HCT116 (cell line): ENCODE data around the gene CIAO2B. TPM values are rescaled to one million over a fixed set of nuclear protein-coding genes. Genes with fewer than 3 reads are reported as not detected.

ENCODE experiments used
- ATAC-seq: fragments of 200-7000 bp; cut with Tn5 transposase; 2 replicates; pipeline ENCODE4 v1.9.1; 2020; ENCODE audit warnings: mild to moderate bottlenecking, moderate library complexity
- BruUV-seq: library from RNA; stranded (reverse); fragments of 400-500 nt; replicated peaks from 2 replicates; lab custom pipeline; 2021; lab: Mats Ljungman, UMichigan
- CTCF ChIA-PET: fragments of 300-600 bp; sonication (Branson Sonifier 250); formaldehyde crosslinking; loops from one replicate; lab custom pipeline; 2021; ENCODE audit warnings: antibody characterized with exemption; lab: Charles Lee
- POLR2A ChIA-PET: fragments of 300-600, 350-600 bp; sonication (Branson Sonifier 250); formaldehyde crosslinking; loops from one replicate; lab custom pipeline; 2021; ENCODE audit warnings: antibody characterized with exemption; lab: Charles Lee
- RAD21 ChIA-PET, 2 experiments: fragments of 300-600 bp; sonication (Branson Sonifier 250); formaldehyde crosslinking; loops; one replicate each; lab custom pipeline; 2023; ENCODE audit warnings: low total read pairs in 2 of 2; ENCODE audit not compliant: uncharacterized antibody in 2 of 2, unreplicated experiment in 2 of 2, low non-redundant PET in 1 of 2; lab: Charles Lee
- DNase-seq: peaks from one replicate; pipeline ENCODE4 v3.0.0-alpha.2; 2010; ENCODE audit warnings: low read depth, low spot score
- H2AFZ ChIP-seq: fragments of 200-600 bp; shearing (Covaris generic), sonication (generic); 2 replicates; pipeline ENCODE4 v1.6.1; 2017; ENCODE audit warnings: low read depth, mixed run types, mixed read lengths, antibody characterized with exemption, low read length; ENCODE audit not compliant: poor library complexity, severe bottlenecking
- H3K27ac ChIP-seq: 2 replicates; pipeline ENCODE4 v1.5.1; 2012; ENCODE audit warnings: low read depth, low read length
- H3K27me3 ChIP-seq: fragments of 200-600 bp; sonication (generic); 2 replicates; pipeline ENCODE4 v1.6.1; 2016; ENCODE audit warnings: mixed run types, low read length, mixed read lengths; ENCODE audit not compliant: insufficient read depth
- H3K36me3 ChIP-seq, 2 experiments: fragments of 200-500 bp in 1 of 2; fragments of 200-600 bp in 1 of 2; sonication (Bioruptor generic) in 1 of 2; sonication (generic) in 1 of 2; 2 replicates each; pipeline versions ENCODE4 v1.5.1 to v1.6.1; 2014 to 2016; ENCODE audit warnings: low read length in 2 of 2, inconsistent platforms in 1 of 2, mixed read lengths in 1 of 2, mixed run types in 1 of 2; ENCODE audit not compliant: insufficient read depth in 2 of 2, control insufficient read depth in 1 of 2
- H3K4me1 ChIP-seq, 2 experiments: fragments of 200-600 bp in 1 of 2; sonication (generic) in 1 of 2; 2 replicates each; pipeline versions ENCODE4 v1.5.1 to v1.6.1; 2012 to 2017; ENCODE audit warnings: low read length in 2 of 2, inconsistent platforms in 1 of 2, mild to moderate bottlenecking in 1 of 2, mixed read lengths in 1 of 2, mixed run types in 1 of 2, moderate library complexity in 1 of 2; ENCODE audit not compliant: insufficient read depth in 2 of 2, control insufficient read depth in 1 of 2
- H3K4me2 ChIP-seq: fragments of 200-600 bp; sonication (generic); 2 replicates; pipeline ENCODE4 v1.6.1; 2017; ENCODE audit warnings: mixed run types, low read length, mixed read lengths
- H3K4me3 ChIP-seq, 2 experiments: fragments of 200-600 bp in 1 of 2; sonication (generic) in 1 of 2; replicated peaks in 1 of 2; 2 replicates each; pipeline ENCODE4 v1.5.1; 2011 to 2016; ENCODE audit warnings: low read length in 2 of 2, control low read depth in 1 of 2, low read depth in 1 of 2, mild to moderate bottlenecking in 1 of 2, mixed read lengths in 1 of 2, mixed run types in 1 of 2
- H3K79me2 ChIP-seq: fragments of 200-600 bp; sonication (generic); 2 replicates; pipeline ENCODE4 v1.6.1; 2017; ENCODE audit warnings: mild to moderate bottlenecking, mixed run types, low read length, moderate library complexity, mixed read lengths; ENCODE audit not compliant: insufficient read depth
- H3K9ac ChIP-seq: fragments of 200-600 bp; sonication (generic); 2 replicates; pipeline ENCODE4 v1.6.1; 2016; ENCODE audit warnings: low read length, mixed read lengths
- H3K9me2 ChIP-seq: fragments of 200-600 bp; sonication (generic), shearing (Covaris generic); 2 replicates; pipeline ENCODE4 v1.6.1; 2017; ENCODE audit warnings: mixed run types, mild to moderate bottlenecking, moderate library complexity; ENCODE audit not compliant: insufficient read depth
- H3K9me3 ChIP-seq, 2 experiments: fragments of 200-500 bp in 1 of 2; fragments of 200-600 bp in 1 of 2; sonication (Bioruptor generic) in 1 of 2; sonication (generic) in 1 of 2; 2 replicates each; pipeline ENCODE4 v1.6.1; 2014 to 2017; ENCODE audit warnings: low read length in 2 of 2, mixed read lengths in 2 of 2, inconsistent platforms in 1 of 2, low read depth in 1 of 2, mild to moderate bottlenecking in 1 of 2, mixed run types in 1 of 2, moderate library complexity in 1 of 2; ENCODE audit not compliant: control insufficient read depth in 1 of 2, insufficient read depth in 1 of 2
- H4K20me1 ChIP-seq: fragments of 200-600 bp; sonication (generic), shearing (Covaris generic); 2 replicates; pipeline ENCODE4 v1.6.1; 2017; ENCODE audit warnings: mixed run types, mild to moderate bottlenecking, moderate library complexity; ENCODE audit not compliant: insufficient read depth
- ATF3 ChIP-seq: IDR thresholded peaks from 2 replicates; pipeline ENCODE4 v1.6.1; 2012
- CEBPB ChIP-seq: IDR thresholded peaks from 2 replicates; pipeline ENCODE4 v1.6.1; 2012; ENCODE audit warnings: low read depth
- CTCF ChIP-seq, 3 experiments: fragments of 200-600 bp in 1 of 3; sonication (generic) in 1 of 3; IDR thresholded peaks in 2 of 3; conservative IDR thresholded peaks in 1 of 3; 2 replicates each; pipeline ENCODE4 v1.5.1; 2012 to 2017; ENCODE audit warnings: low read depth in 2 of 3, low read length in 2 of 3, antibody characterized with exemption in 1 of 3, borderline replicate concordance in 1 of 3, control low read depth in 1 of 3, mild to moderate bottlenecking in 1 of 3, mixed read lengths in 1 of 3, mixed run types in 1 of 3, moderate library complexity in 1 of 3; ENCODE audit not compliant: insufficient read depth in 1 of 3
- EGR1 ChIP-seq: IDR thresholded peaks from 2 replicates; pipeline ENCODE4 v1.6.1; 2012; ENCODE audit warnings: low read depth
- ELF1 ChIP-seq: IDR thresholded peaks from 2 replicates; pipeline ENCODE4 v1.6.1; 2012; ENCODE audit warnings: low read depth, borderline replicate concordance
- FOSL1 ChIP-seq: IDR thresholded peaks from 2 replicates; pipeline ENCODE4 v1.6.1; 2012; ENCODE audit warnings: low read depth
- JUND ChIP-seq: IDR thresholded peaks from 2 replicates; pipeline ENCODE4 v1.6.1; 2012
- POLR2A ChIP-seq: IDR thresholded peaks from 2 replicates; pipeline ENCODE4 v1.7.0; 2011; ENCODE audit warnings: borderline replicate concordance; ENCODE audit not compliant: insufficient read depth, insufficient read length; ENCODE audit errors: extremely low read depth
- RAD21 ChIP-seq: IDR thresholded peaks from 2 replicates; pipeline ENCODE4 v1.6.1; 2012; ENCODE audit warnings: low read depth, mild to moderate bottlenecking
- REST ChIP-seq: IDR thresholded peaks from 2 replicates; pipeline ENCODE4 v1.6.1; 2012; ENCODE audit warnings: low read depth
- SIN3A ChIP-seq: IDR thresholded peaks from 2 replicates; pipeline ENCODE4 v1.6.1; 2012; ENCODE audit warnings: low read depth
- SRF ChIP-seq: IDR thresholded peaks from 2 replicates; pipeline ENCODE4 v1.6.1; 2012; ENCODE audit warnings: low read depth
- TCF7L2 ChIP-seq: IDR thresholded peaks from 2 replicates; pipeline ENCODE4 v1.7.0; 2011; ENCODE audit warnings: borderline replicate concordance, inconsistent platforms; ENCODE audit not compliant: insufficient read depth, insufficient read length; ENCODE audit errors: extremely low read depth
- YY1 ChIP-seq: IDR thresholded peaks from 2 replicates; pipeline ENCODE4 v1.6.1; 2011; ENCODE audit warnings: low read length, low read depth, moderate library complexity, mild to moderate bottlenecking; ENCODE audit not compliant: insufficient replicate concordance; ENCODE audit errors: extremely low read depth
- ZBTB33 ChIP-seq: IDR thresholded peaks from 2 replicates; pipeline ENCODE4 v1.6.1; 2011; ENCODE audit warnings: mild to moderate bottlenecking, low read length, moderate library complexity; ENCODE audit not compliant: insufficient replicate concordance; ENCODE audit errors: extremely low read depth
- ZFX ChIP-seq: fragments of 450-650 bp; IDR thresholded peaks from 2 replicates; pipeline ENCODE4 v1.6.1; 2017
- ZNF274 ChIP-seq: fragments of 200-500 bp; sonication (Bioruptor generic); IDR thresholded peaks from 2 replicates; pipeline ENCODE4 v1.6.1; 2014; ENCODE audit warnings: mild to moderate bottlenecking, low read depth, low read length, inconsistent platforms
- intact Hi-C: fragments of 100-400 bp; cut with micrococcal nuclease; formaldehyde crosslinking; loops from 2 replicates; pipeline ENCODE4 v1.10.0; 2022
- total RNA-seq: library from RNA; stranded (reverse); gene quantifications from one replicate; pipeline ENCODE4 v1.2.1, GENCODE V29; 2021; ENCODE audit not compliant: unreplicated experiment

CIAO2B gene
- total RNA-seq, 1 experiment from 2014 or later, result 113 TPM

GRCh38 chr16:66882702-66883101 is 51.5 kb downstream of the CIAO2B start:
- Histone ChIP-seq H2AFZ (no peak overlapping the region), H3K4me2 (no peak overlapping the region), H3K9ac (no peak overlapping the region), H3K4me1 (peaks cover 10 to 15% of the 10 kb centered on the region in 2 experiments), H3K36me3 (peaks cover 12 to 24% of the 10 kb centered on the region in 2 experiments; a peak in 3 of 4 replicates), H3K79me2 (peaks cover 23% of the 10 kb centered on the region; the same call in 1 of the 2 replicates), H3K27me3 (no peaks in the 10 kb centered on the region), H3K27ac (no peak overlapping the region), H4K20me1 (no peaks in the 10 kb centered on the region), H3K9me3 (no peaks in the 10 kb centered on the region), H3K4me3 (no peak overlapping the region), H3K9me2 (no peaks in the 10 kb centered on the region)
- ATAC-seq, result no peak
- no peak for DNase-seq
- intact Hi-C loops, result no loop called here
- RAD21 ChIA-PET, result no interaction called here
- TF ChIP-seq JUND, result no peak
- TF ChIP-seq CEBPB, result no peak
- TF ChIP-seq ZNF274, result no peak
- no peak for TF ChIP-seq FOSL1
- no peak for TF ChIP-seq SRF
- no peak for TF ChIP-seq ATF3
- TF ChIP-seq CTCF (IDR thresholded peaks at IDR 0.05 in 2 of 3, conservative IDR thresholded peaks at IDR 0.05 in 1 of 3; ENCODE audit: borderline replicate concordance in 1 of 3, insufficient read depth in 1 of 3, low read depth in 2 of 3, low read length in 2 of 3), result no peak
- no peak for TF ChIP-seq REST
- no peak for TF ChIP-seq EGR1
- no peak for TF ChIP-seq SIN3A
- no peak for TF ChIP-seq YY1
- TF ChIP-seq ELF1, result no peak
- TF ChIP-seq ZFX, result no peak
- no peak for TF ChIP-seq TCF7L2
- no peak for TF ChIP-seq POLR2A
- TF ChIP-seq RAD21, result no peak
- no peak for TF ChIP-seq ZBTB33
- POLR2A ChIA-PET, result no interaction called here
- CTCF ChIA-PET, result interaction anchor here (1.0 kb wide), 1 partner anchor 10 kb away, joined by 3 read pairs; no protein-coding TSS in a partner anchor
- BruUV-seq, result no TSS peak
